ENCODE results near the gene OR4C3.
"Not testable (repeated sequence)": the region's sequence is repeated elsewhere in the genome, so short reads cannot be mapped to it uniquely, and the experiment has no call there.

OR4C3 gene

GRCh38 chr11:48324620-48325019 lies at the start of gene OR4C3:
Gene OR4C3, plus strand, starts transcription at chr11:48324920. Its CDS starts 102 bp downstream, at chr11:48325022.
- DNase-seq, result not testable (repeated sequence)

DNA sequence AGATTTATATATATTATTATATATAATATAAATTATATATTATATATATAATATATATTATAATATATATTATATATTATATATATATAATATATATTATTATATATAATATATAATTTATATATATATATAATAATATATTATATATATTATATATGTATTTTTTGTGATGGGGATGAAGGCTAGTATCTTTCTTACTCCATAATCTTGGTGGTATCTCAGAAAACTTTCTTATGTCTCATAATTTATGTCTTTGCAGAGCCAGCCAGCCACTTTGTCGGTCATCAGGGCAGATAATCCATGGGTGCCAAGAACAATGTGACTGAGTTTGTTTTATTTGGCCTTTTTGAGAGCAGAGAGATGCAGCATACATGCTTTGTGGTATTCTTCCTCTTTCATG lies 18.8 kb upstream of the OR4C3 start, which contains the start of gene OR4S1:
Gene OR4S1, plus strand, starts transcription at position 301 of the 400 bp plus-strand sequence. Its CDS starts 0 bp downstream, at position 301.
- no peak for DNase-seq

GRCh38 chr11:48307760-48308386 lies 16.8 kb upstream of the OR4C3 start:
- peak; percentile 11 for DNase-seq

DNA sequence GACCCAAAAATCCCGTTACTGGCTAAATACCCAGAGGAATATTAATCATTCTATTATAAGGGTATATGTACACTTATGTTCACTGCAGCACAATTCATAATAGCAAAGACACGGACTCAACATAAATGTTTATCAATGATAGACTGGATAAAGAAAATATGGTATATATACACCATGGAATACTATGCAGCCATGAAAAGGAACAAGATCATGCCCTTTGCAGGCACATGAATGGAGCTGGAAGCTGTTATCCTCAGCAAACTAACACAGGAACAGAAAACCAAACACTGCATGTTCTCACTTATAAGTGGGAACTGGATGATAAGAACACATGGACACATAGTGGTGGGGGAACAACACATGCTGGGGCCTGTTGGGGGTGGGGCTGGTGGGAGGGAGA lies 11.1 kb upstream of the OR4C3 start:
- DNase-seq, result not testable (repeated sequence)

- DNase-seq, result not testable (repeated sequence)
These were observed 4.9 kb upstream of the OR4C3 start for GRCh38 chr11:48319813-48320212.

- no peak for DNase-seq
These were observed 16.7 kb downstream of the OR4C3 start for GRCh38 chr11:48341466-48341865.

DNA sequence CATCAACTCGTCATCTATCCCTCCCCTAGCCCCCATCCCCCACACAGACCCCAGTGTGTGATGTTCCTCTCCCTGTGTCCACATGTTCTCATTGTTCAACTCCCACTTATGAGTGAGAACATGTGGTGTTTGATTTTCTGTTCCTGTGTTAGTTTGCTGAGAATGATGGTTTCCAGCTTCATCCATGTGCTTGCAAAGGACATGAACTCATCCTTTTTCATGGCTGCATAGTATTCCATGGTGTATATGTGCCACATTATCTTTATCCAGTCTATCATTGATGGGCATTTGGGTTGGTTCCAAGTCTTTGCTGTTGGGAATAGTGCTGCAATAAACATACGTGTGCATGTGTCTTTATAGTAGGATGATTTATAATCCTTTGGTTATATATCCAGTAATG lies 17.8 kb downstream of the OR4C3 start:
- DNase-seq, result not testable (repeated sequence)

GRCh38 chr11:48346286-48346685 lies 21.6 kb downstream of the OR4C3 start:
- not testable (repeated sequence) for DNase-seq

GRCh38 chr11:48354013-48354412 lies 29.3 kb downstream of the OR4C3 start:
- DNase-seq, result no peak

DNA sequence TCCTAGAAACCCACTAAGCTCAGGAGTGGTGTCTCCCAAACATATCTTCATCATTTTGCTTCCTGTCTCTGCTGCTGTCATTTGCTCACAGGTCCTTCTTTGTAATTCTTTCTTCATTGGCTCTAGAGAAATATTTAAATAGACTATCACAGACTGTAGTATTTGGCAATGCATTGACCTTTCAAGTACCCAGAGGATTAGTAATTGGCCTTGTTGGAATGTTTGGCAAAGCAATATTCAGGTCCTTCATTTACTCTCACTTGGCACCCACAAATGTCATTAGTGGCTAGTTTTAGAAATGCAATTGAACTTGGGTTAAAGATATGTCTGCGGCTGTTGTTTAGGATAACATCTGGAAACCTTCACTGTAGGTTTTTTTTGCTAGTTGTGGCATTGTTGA lies 30.0 kb downstream of the OR4C3 start:
- DNase-seq, result no peak

DNA sequence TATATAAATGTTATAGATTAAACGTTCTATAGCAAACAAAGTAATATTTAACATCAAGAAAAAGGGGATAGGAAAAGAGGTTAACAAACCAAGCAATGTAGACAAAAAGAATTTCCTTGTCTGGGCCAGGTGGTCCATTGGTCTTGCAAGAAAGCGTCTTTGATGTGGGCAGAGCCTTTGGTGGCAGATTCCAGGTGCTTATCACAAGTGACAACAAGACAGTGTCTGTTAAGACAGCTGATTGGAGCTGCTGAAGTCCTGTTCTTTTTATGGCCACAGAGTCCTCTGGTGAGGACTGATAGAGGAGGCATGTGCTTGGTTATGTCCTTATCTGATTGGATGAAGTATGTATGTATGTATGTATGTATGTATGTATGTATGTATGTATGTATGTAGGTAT lies 36.6 kb downstream of the OR4C3 start:
- not testable (repeated sequence) for DNase-seq

DNA sequence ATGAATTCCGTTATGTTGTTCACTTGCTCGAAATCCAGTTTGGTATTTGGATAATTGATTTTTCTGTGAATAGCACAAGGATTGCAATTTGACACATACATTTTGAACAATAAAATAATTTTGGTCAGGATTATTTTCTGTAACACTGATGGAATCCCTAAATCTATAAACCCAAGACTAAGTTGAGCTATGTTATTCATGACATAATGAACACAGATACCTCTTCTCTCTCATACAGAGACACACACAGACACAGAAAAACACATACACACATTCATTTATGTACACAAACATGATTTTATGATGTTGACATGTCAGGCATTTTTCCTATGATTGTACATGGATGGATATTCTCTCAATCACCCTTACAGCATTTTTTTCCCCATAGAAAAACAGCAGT lies 41.6 kb downstream of the OR4C3 start, which contains the start of gene OR4C5:
Gene OR4C5, minus strand, starts transcription at position 101 of the 400 bp plus-strand sequence. Its CDS starts 0 bp downstream, at position 101.
- DNase-seq, result no peak

Data from fibroblast of skin of right biceps (primary cell).